Esophagus squamous epithelium (tissue), 5 donors: ENCODE results near the gene ADARB2. TPM values are rescaled to one million over a fixed set of nuclear protein-coding genes. Genes with fewer than 3 reads are reported as not detected.

Experiments
- DNase-seq: peaks from one replicate; lab custom pipeline; 2025; lab: John Stamatoyannopoulos, UW
- H3K27ac ChIP-seq, 4 donors: fragments of 200-600 bp; sonication (generic); one replicate each; pipeline ENCODE4 v1.5.1; 2016 to 2019; ENCODE audit warnings: mild to moderate bottlenecking in 1 of 4
- H3K27me3 ChIP-seq, 4 donors: fragments of 200-600 bp; sonication (generic); 1 replicate in 3 of 4; 2 replicates in 1 of 4; pipeline versions ENCODE4 v1.5.1 to v1.6.0; 2017 to 2021; ENCODE audit warnings: antibody characterized with exemption in 1 of 4
- H3K36me3 ChIP-seq, 3 donors: fragments of 200-600 bp; sonication (generic); one replicate each; pipeline ENCODE4 v1.5.1; 2016 to 2019
- H3K4me1 ChIP-seq, 3 donors: fragments of 200-600 bp; sonication (generic); one replicate each; pipeline ENCODE4 v1.5.1; 2017 to 2019
- H3K4me3 ChIP-seq, 4 donors: fragments of 200-600 bp; sonication (generic); 1 replicate in 3 of 4; 2 replicates in 1 of 4; pipeline ENCODE4 v1.5.1; 2016 to 2019; ENCODE audit warnings: mild to moderate bottlenecking in 2 of 4, moderate library complexity in 1 of 4
- H3K9me3 ChIP-seq, 3 donors: fragments of 200-600 bp; sonication (generic); one replicate each; pipeline ENCODE4 v1.5.1; 2016 to 2019
- POLR2A ChIP-seq, 4 donors: fragments of 450-650 bp; IDR thresholded peaks; one replicate each; pipeline ENCODE4 v1.6.1; 2017; ENCODE audit warnings: antibody characterized with exemption in 4 of 4, mild to moderate bottlenecking in 4 of 4, moderate library complexity in 3 of 4
- WGBS, 2 donors: methylation state at CpG; one replicate each; pipeline ENCODE4 v1.1.5; 2018; 5-methylcytosine and 5-hydroxymethylcytosine counted together
- intact Hi-C: fragments of 100-400 bp; cut with DNase I; formaldehyde crosslinking; loops from one replicate; pipeline ENCODE4 v1.15.0; 2022
- total RNA-seq, 4 donors: library from RNA; depleted of rRNA; stranded (reverse); fragments of >200 nt; gene quantifications; one replicate each; pipeline ENCODE4 v1.1.0, GENCODE V29; 2016
- TF ChIP-seq, protein P1 (sequence below), 6 experiments: fragments of 450-650 bp in 4 of 6; fragments of 200-600 bp in 2 of 6; sonication (generic) in 2 of 6; IDR thresholded peaks; one replicate each; pipeline ENCODE4 v1.5.1; 2016 to 2019; ENCODE audit warnings: antibody characterized with exemption in 6 of 6, mild to moderate bottlenecking in 4 of 6, moderate library complexity in 4 of 6
- donor health status: DM: yes; HTN: yes; CAD: no.

The ADARB2 gene
- total RNA-seq, 4 donors from 2014 or later: 0.21 to 3.5 (median 1.5) TPM

DNA sequence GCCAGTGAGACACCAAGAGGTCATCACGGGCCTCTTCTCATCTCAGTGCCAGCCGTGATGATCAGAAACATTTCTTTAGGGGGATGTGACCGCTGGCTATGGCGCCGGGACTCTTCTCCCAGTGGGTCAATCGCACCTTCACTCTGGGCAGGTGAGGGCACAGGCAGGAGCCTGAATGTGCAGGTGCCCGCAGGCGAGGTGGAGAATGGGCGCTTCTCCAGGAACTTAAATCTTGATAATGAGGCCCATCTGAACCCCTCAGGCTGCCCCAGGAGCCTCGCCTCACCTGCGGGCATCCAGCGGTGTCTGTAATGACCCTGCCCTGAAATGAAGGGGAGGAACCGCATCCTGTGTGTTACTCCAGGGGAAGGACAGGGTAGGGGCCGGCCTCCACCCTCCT, 204.7 kb downstream of the ADARB2 start:
- Histone ChIP-seq H3K27ac (no peak overlapping the region), H3K4me1 (peaks cover 0 to 32% (median 4%) of the 10 kb centered on the region in 3 donors), H3K27me3 (peaks cover 0 to 10% (median 0%) of the 10 kb centered on the region in 4 donors), H3K36me3 (no peaks in the 10 kb centered on the region), H3K4me3 (no peak overlapping the region), H3K9me3 (no peaks in the 10 kb centered on the region)
- WGBS, 2 donors: 78 to 82% methylated on average over 4 to 6 of the region's 14 CpGs
- DNase-seq: no peak
- intact Hi-C loops: no loop called here
- TF ChIP-seq POLR2A (IDR thresholded peaks at IDR 0.05): no peak
- TF ChIP-seq, protein P1, sequence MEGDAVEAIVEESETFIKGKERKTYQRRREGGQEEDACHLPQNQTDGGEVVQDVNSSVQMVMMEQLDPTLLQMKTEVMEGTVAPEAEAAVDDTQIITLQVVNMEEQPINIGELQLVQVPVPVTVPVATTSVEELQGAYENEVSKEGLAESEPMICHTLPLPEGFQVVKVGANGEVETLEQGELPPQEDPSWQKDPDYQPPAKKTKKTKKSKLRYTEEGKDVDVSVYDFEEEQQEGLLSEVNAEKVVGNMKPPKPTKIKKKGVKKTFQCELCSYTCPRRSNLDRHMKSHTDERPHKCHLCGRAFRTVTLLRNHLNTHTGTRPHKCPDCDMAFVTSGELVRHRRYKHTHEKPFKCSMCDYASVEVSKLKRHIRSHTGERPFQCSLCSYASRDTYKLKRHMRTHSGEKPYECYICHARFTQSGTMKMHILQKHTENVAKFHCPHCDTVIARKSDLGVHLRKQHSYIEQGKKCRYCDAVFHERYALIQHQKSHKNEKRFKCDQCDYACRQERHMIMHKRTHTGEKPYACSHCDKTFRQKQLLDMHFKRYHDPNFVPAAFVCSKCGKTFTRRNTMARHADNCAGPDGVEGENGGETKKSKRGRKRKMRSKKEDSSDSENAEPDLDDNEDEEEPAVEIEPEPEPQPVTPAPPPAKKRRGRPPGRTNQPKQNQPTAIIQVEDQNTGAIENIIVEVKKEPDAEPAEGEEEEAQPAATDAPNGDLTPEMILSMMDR (IDR thresholded peaks at IDR 0.05): no peak

DNA sequence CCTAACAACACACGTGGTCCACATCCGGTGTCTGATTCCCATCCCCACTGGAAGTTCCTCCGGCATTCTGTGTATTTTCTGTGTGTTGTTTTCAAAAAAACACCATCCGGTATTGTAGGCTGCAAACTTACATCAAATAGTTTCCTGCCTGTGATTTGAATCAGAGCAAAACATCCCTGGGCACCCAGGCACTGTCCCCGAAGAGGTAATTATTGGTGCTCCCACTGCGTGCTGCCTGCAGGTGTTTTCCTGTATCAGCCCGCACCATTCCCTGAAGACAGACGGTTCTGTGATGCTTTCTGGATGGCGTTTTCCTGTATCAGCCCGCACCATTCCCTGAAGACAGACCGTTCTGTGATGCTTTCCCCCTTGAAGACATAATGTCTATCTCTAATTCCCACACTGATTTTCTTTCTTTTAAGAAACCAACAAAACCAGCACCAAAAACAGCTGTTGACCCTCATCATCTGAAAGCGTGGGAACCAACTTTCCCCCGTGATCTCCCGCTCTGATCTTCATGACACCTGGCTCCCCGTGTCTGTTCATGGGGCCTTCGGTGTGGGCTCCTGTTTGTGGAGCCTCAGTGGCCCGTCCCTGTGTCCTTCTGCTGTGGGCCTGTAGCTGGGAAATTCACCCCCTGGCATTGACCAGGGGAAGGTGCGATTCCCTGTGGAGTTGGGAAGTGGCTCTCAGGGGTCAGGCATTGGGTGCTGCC, 205.3 kb downstream of the ADARB2 start:
- Histone ChIP-seq H3K4me1 (peaks cover 0 to 32% (median 4%) of the 10 kb centered on the region in 3 donors), H3K36me3 (no peaks in the 10 kb centered on the region), H3K4me3 (no peak overlapping the region), H3K9me3 (no peaks in the 10 kb centered on the region), H3K27me3 (peaks cover 0 to 10% (median 0%) of the 10 kb centered on the region in 4 donors), H3K27ac (no peak overlapping the region)
- TF ChIP-seq, protein P1 (IDR thresholded peaks at IDR 0.05): no peak
- TF ChIP-seq POLR2A (IDR thresholded peaks at IDR 0.05): no peak
- WGBS, 2 donors: 74 to 75% methylated on average over 16 to 17 of the region's 18 CpGs
- intact Hi-C loops: no loop called here
- no peak for DNase-seq

DNA sequence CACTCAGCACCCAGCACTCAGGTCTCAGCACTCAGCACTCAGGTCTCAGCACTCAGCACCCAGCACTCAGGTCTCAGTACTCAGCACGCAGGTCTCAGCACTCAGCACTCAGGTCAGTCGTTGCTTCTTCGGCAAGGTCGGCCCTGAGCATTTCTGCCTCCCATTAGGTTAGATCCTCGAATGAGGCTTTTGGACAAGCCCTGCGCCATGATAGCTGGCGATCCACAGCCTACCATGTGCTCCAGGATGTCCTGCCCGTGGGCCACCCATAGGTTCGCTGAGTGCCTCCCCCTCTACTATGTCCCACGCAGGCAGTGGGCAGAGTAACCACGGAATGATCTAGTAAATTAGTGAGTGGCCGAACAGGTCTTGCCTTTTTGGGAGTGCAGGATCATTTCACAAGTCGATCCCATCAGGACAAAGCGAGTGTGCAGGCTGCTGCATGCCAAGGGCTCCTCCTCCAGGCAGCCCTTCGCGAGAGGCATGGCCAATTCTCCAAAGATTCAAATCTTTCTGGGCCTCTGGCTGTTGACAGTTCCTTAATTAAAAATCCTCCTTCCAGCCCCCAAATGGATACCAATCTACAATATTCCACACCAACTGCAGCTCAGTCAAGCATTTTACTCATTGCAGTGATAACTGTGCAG, 206.3 kb downstream of the ADARB2 start:
- intact Hi-C loops: no loop called here
- DNase-seq: no peak

DNA sequence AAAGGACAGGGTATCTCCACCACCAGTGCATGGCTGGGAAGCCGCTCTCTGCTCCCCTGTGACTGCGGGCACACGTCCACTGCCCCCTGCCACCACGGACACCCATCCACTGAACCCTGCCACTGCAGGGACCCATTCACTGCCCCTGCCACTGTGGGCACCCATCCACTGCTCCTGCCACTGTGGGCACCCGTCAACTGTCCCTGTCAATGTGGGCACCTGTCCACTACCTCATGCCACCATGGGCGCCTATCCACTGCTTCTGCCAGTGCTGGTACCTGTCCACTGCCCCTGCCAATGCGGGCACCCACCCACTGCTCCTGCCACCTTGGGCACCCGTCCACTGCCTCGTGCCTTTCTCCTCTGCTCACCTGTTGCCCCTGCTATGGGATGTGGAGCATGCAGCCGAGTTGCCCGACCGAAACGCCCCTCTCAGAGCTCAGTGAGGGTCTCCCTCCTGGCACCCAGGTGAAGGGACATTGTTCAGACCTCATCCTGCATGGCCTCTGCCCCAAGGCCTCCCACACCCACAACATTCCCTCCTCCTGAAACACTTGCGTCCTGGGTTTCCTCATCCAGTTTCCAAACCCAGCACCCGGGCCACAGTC, 207.4 kb downstream of the ADARB2 start:
- intact Hi-C loops: no loop called here
- Histone ChIP-seq H3K4me1 (peaks cover 0 to 12% (median 0%) of the 10 kb centered on the region in 3 donors), H3K4me3 (no peak overlapping the region), H3K27me3 (peaks cover 0 to 10% (median 0%) of the 10 kb centered on the region in 4 donors), H3K36me3 (no peaks in the 10 kb centered on the region), H3K27ac (no peak overlapping the region), H3K9me3 (no peaks in the 10 kb centered on the region)
- no peak for DNase-seq
- WGBS, 2 donors: 92 to 93% methylated on average over 9 to 15 of the region's 15 CpGs
- TF ChIP-seq, protein P1 (IDR thresholded peaks at IDR 0.05): no peak

More for the DNA sequence above, 206.3 kb downstream of the ADARB2 start:
- 86 to 90% methylated on average over 9 to 12 of the region's 16 CpGs for WGBS, 2 donors
- Histone ChIP-seq H3K9me3 (no peaks in the 10 kb centered on the region), H3K27me3 (peaks cover 0 to 10% (median 0%) of the 10 kb centered on the region in 4 donors), H3K36me3 (no peaks in the 10 kb centered on the region), H3K27ac (no peak overlapping the region), H3K4me1 (peaks cover 0 to 23% (median 1%) of the 10 kb centered on the region in 3 donors), H3K4me3 (no peak overlapping the region)
- TF ChIP-seq, protein P1 (IDR thresholded peaks at IDR 0.05): no peak
- no peak for TF ChIP-seq POLR2A (IDR thresholded peaks at IDR 0.05)

DNA sequence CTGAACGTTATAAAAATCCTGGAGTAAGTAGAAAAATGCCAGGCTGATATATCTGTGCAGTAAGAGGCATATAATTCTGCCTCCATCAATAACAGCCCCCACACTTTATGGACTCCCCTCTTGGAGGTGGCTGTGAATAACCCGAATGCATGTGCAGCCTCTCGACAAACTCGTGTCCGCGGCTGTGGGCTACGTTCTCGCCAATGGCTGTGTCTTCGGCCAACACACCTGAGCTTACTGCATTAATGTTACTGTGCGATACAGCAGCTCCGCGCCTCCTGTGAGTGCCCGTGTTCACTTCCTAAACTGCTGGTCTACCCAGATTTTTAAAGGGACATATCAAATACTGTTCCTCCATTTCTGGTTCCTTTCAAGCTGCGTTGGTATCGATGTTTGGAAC, 209.4 kb downstream of the ADARB2 start:
- Histone ChIP-seq H3K27ac (no peak overlapping the region), H3K27me3 (peaks cover 0 to 10% (median 0%) of the 10 kb centered on the region in 4 donors), H3K36me3 (no peaks in the 10 kb centered on the region), H3K9me3 (no peaks in the 10 kb centered on the region), H3K4me1 (no peaks in the 10 kb centered on the region), H3K4me3 (no peak overlapping the region)
- WGBS, 2 donors: 82 to 94% methylated on average over 15 of the region's 15 CpGs
- TF ChIP-seq POLR2A (IDR thresholded peaks at IDR 0.05): no peak
- TF ChIP-seq, protein P1 (IDR thresholded peaks at IDR 0.05): no peak
- intact Hi-C loops: no loop called here
- DNase-seq: no peak
